Erythroblast (primary cell): ENCODE results near the gene NUP93.

Experiments used
- GATA1 ChIP-seq: IDR thresholded peaks from 2 replicates; pipeline ENCODE4 v1.6.1; 2011; ENCODE audit warnings: low read depth, mild to moderate bottlenecking, control low read depth, low read length, moderate library complexity
- POLR2A ChIP-seq: IDR thresholded peaks from 2 replicates; pipeline ENCODE4 v1.6.1; 2011; ENCODE audit warnings: mild to moderate bottlenecking, low read length

DNA sequence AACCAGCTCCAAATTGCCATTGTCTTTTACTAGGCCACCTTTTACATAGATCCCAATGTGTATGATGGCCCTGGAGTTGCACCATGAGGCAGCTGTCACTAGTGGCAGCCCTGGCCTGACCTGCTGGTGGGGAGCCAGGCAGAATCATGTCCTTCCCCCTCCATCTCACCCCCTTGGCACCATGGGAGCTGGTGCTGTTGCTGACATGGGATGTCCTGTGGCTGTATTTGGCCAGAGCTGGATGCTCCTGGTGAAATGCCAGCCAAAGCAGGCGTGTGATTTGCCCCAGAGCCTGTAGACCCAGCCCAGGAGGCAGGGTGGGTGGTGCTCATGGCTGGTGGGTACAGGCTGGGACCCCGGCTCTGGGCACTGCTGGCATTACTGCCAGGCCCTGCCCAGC, 153.7 kb downstream of the NUP93 start:
- TF ChIP-seq POLR2A, result no peak
- TF ChIP-seq GATA1, result no peak
